Activated naive CD8-positive, alpha-beta T cell treated with anti-CD3 and anti-CD28 coated beads for 36 hours (primary cell): ENCODE results near the gene CAMTA1. TPM values are rescaled to one million over a fixed set of nuclear protein-coding genes. Genes with fewer than 3 reads are reported as not detected.

Source experiments
- DNase-seq: peaks from one replicate; pipeline ENCODE4 v3.0.0; 2021
- H3K27ac Mint-ChIP-seq: one replicate; pipeline ENCODE4 v1.8.0; 2022; ENCODE audit warnings: mild to moderate bottlenecking, moderate library complexity, mixed read lengths
- H3K27me3 Mint-ChIP-seq: one replicate; pipeline ENCODE4 v1.8.0; 2022; ENCODE audit warnings: mild to moderate bottlenecking, mixed read lengths
- H3K36me3 Mint-ChIP-seq: one replicate; pipeline ENCODE4 v1.8.0; 2021; ENCODE audit warnings: mild to moderate bottlenecking, mixed read lengths
- H3K4me1 Mint-ChIP-seq: one replicate; pipeline ENCODE4 v1.8.0; 2021; ENCODE audit warnings: mixed read lengths
- H3K4me3 Mint-ChIP-seq: one replicate; pipeline ENCODE4 v1.8.0; 2022; ENCODE audit warnings: mild to moderate bottlenecking, moderate library complexity, mixed read lengths
- H3K9me3 Mint-ChIP-seq: one replicate; pipeline ENCODE4 v1.8.0; 2022; ENCODE audit warnings: mixed read lengths
- total RNA-seq, 2 experiments: library from RNA; stranded (reverse); gene quantifications; one replicate each; pipeline ENCODE4 v1.2.3, GENCODE V29; 2021

The CAMTA1 gene
- total RNA-seq, 2 experiments from 2014 or later: 70.4 to 71.4 TPM

GRCh38 chr1:6947952-6948351 is 162.7 kb downstream of the CAMTA1 start:
- Mint-ChIP-seq H3K9me3 (no peaks in the 10 kb centered on the region), H3K27ac (no peak overlapping the region), H3K27me3 (no peaks in the 10 kb centered on the region)

GRCh38 chr1:6948416-6948815 is 163.2 kb downstream of the CAMTA1 start:
- H3K4me1 Mint-ChIP-seq: peaks cover 3% of the 10 kb centered on the region
- DNase-seq: no peak
- H3K4me3 Mint-ChIP-seq: no peak overlapping the region
- no peaks in the 10 kb centered on the region for H3K27me3 Mint-ChIP-seq
- H3K36me3 Mint-ChIP-seq: no peaks in the 10 kb centered on the region
- no peak overlapping the region for H3K27ac Mint-ChIP-seq
- H3K9me3 Mint-ChIP-seq: no peaks in the 10 kb centered on the region

More at GRCh38 chr1:6947952-6948351, 162.7 kb downstream of the CAMTA1 start:
- H3K36me3 Mint-ChIP-seq: no peaks in the 10 kb centered on the region
- H3K4me3 Mint-ChIP-seq: no peak overlapping the region
- no peak for DNase-seq
- H3K4me1 Mint-ChIP-seq: peaks cover 3% of the 10 kb centered on the region

- H3K36me3 Mint-ChIP-seq: no peaks in the 10 kb centered on the region
- H3K9me3 Mint-ChIP-seq: no peaks in the 10 kb centered on the region
- peaks cover 3% of the 10 kb centered on the region for H3K4me1 Mint-ChIP-seq
- H3K27ac Mint-ChIP-seq: no peak overlapping the region
- H3K27me3 Mint-ChIP-seq: no peaks in the 10 kb centered on the region
- no peak for DNase-seq
- H3K4me3 Mint-ChIP-seq: no peak overlapping the region
Measured at GRCh38 chr1:6948861-6949260, 163.6 kb downstream of the CAMTA1 start.

- Mint-ChIP-seq H3K4me1 (peaks cover 3% of the 10 kb centered on the region), H3K9me3 (no peaks in the 10 kb centered on the region), H3K27me3 (no peaks in the 10 kb centered on the region), H3K27ac (no peak overlapping the region), H3K4me3 (no peak overlapping the region), H3K36me3 (no peaks in the 10 kb centered on the region)
- DNase-seq: no peak
Measured at GRCh38 chr1:6950001-6950765, 164.9 kb downstream of the CAMTA1 start.

GRCh38 chr1:6951536-6951935 is 166.3 kb downstream of the CAMTA1 start:
- Mint-ChIP-seq H3K36me3 (no peaks in the 10 kb centered on the region), H3K27me3 (no peaks in the 10 kb centered on the region), H3K4me1 (peaks cover under 1% of the 10 kb centered on the region), H3K27ac (no peak overlapping the region), H3K9me3 (no peaks in the 10 kb centered on the region), H3K4me3 (no peak overlapping the region)
- DNase-seq: no peak

GRCh38 chr1:6953216-6953615 is 168.0 kb downstream of the CAMTA1 start:
- Mint-ChIP-seq H3K9me3 (no peaks in the 10 kb centered on the region), H3K36me3 (no peaks in the 10 kb centered on the region), H3K4me1 (no peaks in the 10 kb centered on the region), H3K4me3 (no peak overlapping the region), H3K27me3 (no peaks in the 10 kb centered on the region), H3K27ac (no peak overlapping the region)
- no peak for DNase-seq

GRCh38 chr1:6953907-6954364 is 168.7 kb downstream of the CAMTA1 start:
- Mint-ChIP-seq H3K4me1 (no peaks in the 10 kb centered on the region), H3K27me3 (no peaks in the 10 kb centered on the region), H3K27ac (no peak overlapping the region), H3K9me3 (no peaks in the 10 kb centered on the region), H3K36me3 (no peaks in the 10 kb centered on the region), H3K4me3 (no peak overlapping the region)
- DNase-seq: no peak

GRCh38 chr1:6954591-6954990 is 169.3 kb downstream of the CAMTA1 start:
- Mint-ChIP-seq H3K36me3 (no peaks in the 10 kb centered on the region), H3K4me3 (no peak overlapping the region), H3K27me3 (no peaks in the 10 kb centered on the region), H3K9me3 (no peaks in the 10 kb centered on the region), H3K27ac (no peak overlapping the region), H3K4me1 (no peaks in the 10 kb centered on the region)
- DNase-seq: no peak

GRCh38 chr1:6955357-6956094 is 170.3 kb downstream of the CAMTA1 start:
- Mint-ChIP-seq H3K4me3 (no peak overlapping the region), H3K27ac (no peak overlapping the region), H3K36me3 (no peaks in the 10 kb centered on the region), H3K9me3 (no peaks in the 10 kb centered on the region), H3K4me1 (no peaks in the 10 kb centered on the region), H3K27me3 (peaks cover 2% of the 10 kb centered on the region)
- no peak for DNase-seq

GRCh38 chr1:6956488-6957159 is 171.4 kb downstream of the CAMTA1 start:
- Mint-ChIP-seq H3K9me3 (no peaks in the 10 kb centered on the region), H3K27me3 (peaks cover 8% of the 10 kb centered on the region), H3K4me3 (no peak overlapping the region), H3K27ac (no peak overlapping the region), H3K4me1 (no peaks in the 10 kb centered on the region), H3K36me3 (no peaks in the 10 kb centered on the region)
- DNase-seq: no peak

GRCh38 chr1:6957341-6957740 is 172.1 kb downstream of the CAMTA1 start:
- Mint-ChIP-seq H3K4me1 (peaks cover 3% of the 10 kb centered on the region), H3K9me3 (no peaks in the 10 kb centered on the region), H3K27me3 (peaks cover 8% of the 10 kb centered on the region), H3K4me3 (no peak overlapping the region), H3K36me3 (no peaks in the 10 kb centered on the region), H3K27ac (no peak overlapping the region)
- DNase-seq: no peak

GRCh38 chr1:6958407-6959030 is 173.3 kb downstream of the CAMTA1 start:
- H3K27me3 Mint-ChIP-seq: peaks cover 19% of the 10 kb centered on the region
- H3K36me3 Mint-ChIP-seq: no peaks in the 10 kb centered on the region
- DNase-seq: no peak
- H3K27ac Mint-ChIP-seq: no peak overlapping the region
- H3K4me1 Mint-ChIP-seq: peaks cover 8% of the 10 kb centered on the region
- no peaks in the 10 kb centered on the region for H3K9me3 Mint-ChIP-seq
- H3K4me3 Mint-ChIP-seq: no peak overlapping the region

- no peaks in the 10 kb centered on the region for H3K36me3 Mint-ChIP-seq
- peaks cover 13% of the 10 kb centered on the region for H3K4me1 Mint-ChIP-seq
- peaks cover 24% of the 10 kb centered on the region for H3K27me3 Mint-ChIP-seq
- no peaks in the 10 kb centered on the region for H3K9me3 Mint-ChIP-seq
- DNase-seq: no peak
- no peak overlapping the region for H3K4me3 Mint-ChIP-seq
- no peak overlapping the region for H3K27ac Mint-ChIP-seq
Measured at GRCh38 chr1:6959491-6959890, 174.2 kb downstream of the CAMTA1 start.

GRCh38 chr1:6960291-6960811 is 175.1 kb downstream of the CAMTA1 start:
- peaks cover 13% of the 10 kb centered on the region for H3K4me1 Mint-ChIP-seq
- H3K27me3 Mint-ChIP-seq: peaks cover 24% of the 10 kb centered on the region
- H3K27ac Mint-ChIP-seq: no peak overlapping the region
- no peak for DNase-seq
- no peaks in the 10 kb centered on the region for H3K9me3 Mint-ChIP-seq
- H3K4me3 Mint-ChIP-seq: no peak overlapping the region
- H3K36me3 Mint-ChIP-seq: no peaks in the 10 kb centered on the region

GRCh38 chr1:6960860-6961259 is 175.6 kb downstream of the CAMTA1 start:
- H3K9me3 Mint-ChIP-seq: no peaks in the 10 kb centered on the region
- H3K4me3 Mint-ChIP-seq: no peak overlapping the region
- H3K27me3 Mint-ChIP-seq: peaks cover 26% of the 10 kb centered on the region

More at GRCh38 chr1:6960860-6961259, 175.6 kb downstream of the CAMTA1 start:
- peaks cover 13% of the 10 kb centered on the region for H3K4me1 Mint-ChIP-seq
- no peaks in the 10 kb centered on the region for H3K36me3 Mint-ChIP-seq
- H3K27ac Mint-ChIP-seq: no peak overlapping the region
- no peak for DNase-seq
